ENCODE data around the gene PACSIN2. TPM values are rescaled to one million over a fixed set of nuclear protein-coding genes. Genes with fewer than 3 reads are reported as not detected.

PACSIN2 gene
- total and polyA plus RNA-seq, 2 of the 13 experiments (the other 11 are each of a cell fraction or from before 2014, with no cell fraction given) = 54.1 to 68.8 TPM

- FAIRE-seq (no peak), DNase-seq (ENCODE audit: low spot score) (no peak), ATAC-seq (no peak)
- no peaks in the 10 kb centered on the region for H4K20me1 ChIP-seq (ENCODE audit: insufficient read depth, low read length)
- no peaks in the 10 kb centered on the region for H3K4me1 ChIP-seq (ENCODE audit: insufficient read depth, low read length)
- no peak for TF ChIP-seq ZNF597 (CRISPR knock-in tag; IDR thresholded peaks at IDR 0.05)
- TF ChIP-seq EP300 (IDR thresholded peaks at IDR 0.05; ENCODE audit: low read depth in 2 of 2, low read length in 2 of 2) = no peak
- no peak for TF ChIP-seq EP300 (CRISPR knock-in tag; IDR thresholded peaks at IDR 0.05; ENCODE audit: borderline replicate concordance)
- TF ChIP-seq NR0B2 (CRISPR knock-in tag; IDR thresholded peaks at IDR 0.05) = no peak
- TF ChIP-seq ZNF598 (CRISPR knock-in tag; IDR thresholded peaks at IDR 0.05; ENCODE audit: borderline replicate concordance) = no peak
- TF ChIP-seq ZNF432 (CRISPR knock-in tag; IDR thresholded peaks at IDR 0.05; ENCODE audit: borderline replicate concordance) = no peak
- no peak for TF ChIP-seq ZNF329 (CRISPR knock-in tag; IDR thresholded peaks at IDR 0.05; ENCODE audit: low read depth)
- TF ChIP-seq ZNF639 (CRISPR knock-in tag; conservative IDR thresholded peaks at IDR 0.05) = no peak
- H3K4me2 ChIP-seq (ENCODE audit: low read depth, low read length) = no peak overlapping the region
- no peak overlapping the region for H3K9ac ChIP-seq (ENCODE audit: insufficient read depth, low read depth, low read length)
- H3K79me2 ChIP-seq (ENCODE audit: insufficient read depth, low read length) = no peaks in the 10 kb centered on the region
- in situ Hi-C loops (cut with HindIII; ENCODE audit: extremely low pct_ligation_motif_present, low pct_unique_long_range_greater_than_20kb) (no loop called here), intact Hi-C loops (cut with micrococcal nuclease; ENCODE audit: unreplicated experiment) (no loop called here)
- H3K27me3 ChIP-seq (ENCODE audit: control insufficient read depth in 1 of 2, insufficient read depth in 2 of 2, low read length in 2 of 2) = no peaks in the 10 kb centered on the region
- POLR2A ChIA-PET = no interaction called here
- no TSS peak for BruUV-seq (replicated peaks)
- no peak overlapping the region for H3K4me3 ChIP-seq (replicated peaks in 1 of 3; ENCODE audit: insufficient read depth in 1 of 3, low read depth in 2 of 3, low read length in 3 of 3)
- H3K36me3 ChIP-seq (replicated peaks in 1 of 2; ENCODE audit: control insufficient read depth in 1 of 2, insufficient read depth in 2 of 2, low read length in 2 of 2) = peaks cover 60 to 100% of the 10 kb centered on the region in 2 experiments
- H3K27ac ChIP-seq (ENCODE audit: extremely low read length, insufficient read depth, low read length) = no peak overlapping the region
- WGBS (ENCODE audit: low lambda C conversion rate) = 88% methylated on average over 7 of the region's 10 CpGs
- CTCF ChIA-PET (ENCODE audit: low intra/inter-chr PET ratio, low total read pairs) = no interaction called here
- no peaks in the 10 kb centered on the region for H3K9me3 ChIP-seq (ENCODE audit: low read length)
- no peak overlapping the region for H2AFZ ChIP-seq (ENCODE audit: low read length)
Measured at GRCh38 chr22:42881982-42882656, 132.8 kb downstream of the PACSIN2 start.
